IPS-18a (cell line): ENCODE results near the gene PPP1R14D.

Source experiments
- H3K27ac ChIP-seq: one replicate; pipeline ENCODE4 v1.5.1; 2013; ENCODE audit warnings: low read length
- H3K27me3 ChIP-seq: one replicate; pipeline ENCODE4 v1.6.1; 2013; ENCODE audit warnings: mild to moderate bottlenecking, low read length; ENCODE audit not compliant: control insufficient read depth, insufficient read depth
- H3K36me3 ChIP-seq: one replicate; pipeline ENCODE4 v1.6.1; 2013; ENCODE audit warnings: low read depth, low read length; ENCODE audit not compliant: control insufficient read depth
- H3K4me1 ChIP-seq: one replicate; pipeline ENCODE4 v1.6.1; 2013; ENCODE audit warnings: low read depth, low read length; ENCODE audit not compliant: control insufficient read depth
- H3K4me3 ChIP-seq: one replicate; pipeline ENCODE4 v1.5.1; 2013; ENCODE audit warnings: low read length
- H3K9ac ChIP-seq: one replicate; pipeline ENCODE4 v1.6.1; 2013; ENCODE audit warnings: mild to moderate bottlenecking, low read length, moderate library complexity
- H3K9me3 ChIP-seq: one replicate; pipeline ENCODE4 v1.6.1; 2013; ENCODE audit warnings: low read depth, low read length; ENCODE audit not compliant: control insufficient read depth

The PPP1R14D gene

DNA sequence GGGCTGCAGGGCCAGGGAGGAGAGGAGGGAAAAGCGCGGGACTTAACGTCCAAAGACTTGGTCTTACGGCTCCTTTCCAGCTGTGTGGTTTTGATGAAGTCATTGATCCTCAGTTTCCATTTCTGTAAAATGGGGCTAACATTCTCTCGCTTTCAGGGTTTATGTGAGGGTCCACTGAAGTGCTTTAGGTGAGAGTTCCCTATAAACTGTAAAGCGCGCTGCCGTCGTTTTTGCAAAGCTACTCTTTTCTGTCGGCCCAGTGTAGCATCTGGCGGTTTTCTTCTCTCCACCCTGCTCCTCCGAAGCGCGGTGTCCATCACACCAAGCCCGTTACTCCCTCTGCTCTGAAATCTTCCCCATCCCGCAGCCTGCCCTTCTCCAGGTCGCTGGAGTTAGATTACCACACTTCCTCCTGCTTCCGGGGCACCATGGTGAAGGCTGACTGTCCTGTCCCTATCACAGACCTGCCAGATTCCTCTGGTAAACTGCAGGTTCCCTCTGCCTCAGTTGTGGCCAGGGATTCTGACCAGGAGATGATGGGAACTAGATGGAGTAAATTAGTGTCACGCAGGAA, 20.5 kb downstream of the PPP1R14D start:
- Histone ChIP-seq H3K9ac (peak overlapping the region; percentile 18), H3K27ac (no peak overlapping the region), H3K4me3 (peak overlapping the region; percentile 93)

DNA sequence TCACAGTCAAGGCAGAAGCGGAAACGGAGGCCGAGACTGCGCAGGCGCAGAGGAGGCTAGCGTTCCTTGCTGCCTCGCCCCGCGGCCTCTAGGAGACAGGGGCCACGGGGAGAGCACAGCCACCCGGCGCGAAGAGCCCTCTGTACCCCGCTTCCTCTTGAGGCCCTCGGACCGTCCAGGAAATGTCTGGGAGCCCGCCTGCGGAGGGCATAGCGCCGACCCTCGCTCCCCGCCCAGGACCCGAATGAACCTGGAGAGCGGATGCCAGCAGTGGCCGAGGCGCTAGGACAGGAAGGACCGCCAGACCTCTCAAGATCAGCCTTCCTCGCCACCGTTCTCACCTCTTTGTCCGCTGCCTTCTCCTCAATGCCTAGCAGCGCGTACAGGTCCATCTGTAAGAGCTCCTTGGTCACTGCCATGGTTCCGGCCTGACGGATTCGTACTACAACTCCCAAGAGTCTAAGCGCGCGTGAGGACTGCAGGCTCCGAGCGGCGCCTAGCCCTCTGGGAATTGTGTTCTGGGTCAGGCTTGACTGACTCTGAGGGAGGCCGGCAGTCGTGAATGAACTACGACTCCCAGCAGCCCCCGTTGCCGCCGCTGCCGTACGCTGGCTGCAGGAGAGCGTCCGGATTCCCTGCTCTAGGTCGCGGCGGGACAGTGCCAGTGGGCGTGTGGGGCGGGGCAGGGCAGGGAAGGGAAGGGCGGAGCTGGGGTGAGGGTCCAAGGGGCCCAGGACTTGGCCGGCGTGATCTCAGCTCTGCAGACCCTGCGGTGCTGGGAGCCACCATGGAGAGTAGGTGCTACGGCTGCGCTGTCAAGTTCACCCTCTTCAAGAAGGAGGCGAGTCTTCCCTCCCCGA, 21.2 kb downstream of the PPP1R14D start, which contains the start of the genes DNAJC17 and ZFYVE19:
DNAJC17 (minus strand) TSS at position 446 of the 860 bp plus-strand sequence; CDS start at position 419, 27 bp downstream.
ZFYVE19 (plus strand) TSS at position 62 of the 860 bp plus-strand sequence; CDS start at position 563, 501 bp downstream.
- Histone ChIP-seq H3K4me1 (peaks cover 4% of the 10 kb centered on the region), H3K9me3 (no peaks in the 10 kb centered on the region), H3K27me3 (no peaks in the 10 kb centered on the region), H3K4me3 (peak within 1 kb of the TSS; percentile 93), H3K9ac (peak within 1 kb of the TSS; percentile 71), H3K27ac (no peak within 1 kb of the TSS), H3K36me3 (peaks cover 2% of the 10 kb centered on the region)

More for the DNA sequence above, 20.5 kb downstream of the PPP1R14D start:
- Histone ChIP-seq H3K9me3 (no peaks in the 10 kb centered on the region), H3K4me1 (peaks cover 4% of the 10 kb centered on the region), H3K36me3 (peaks cover 2% of the 10 kb centered on the region), H3K27me3 (no peaks in the 10 kb centered on the region)

DNA sequence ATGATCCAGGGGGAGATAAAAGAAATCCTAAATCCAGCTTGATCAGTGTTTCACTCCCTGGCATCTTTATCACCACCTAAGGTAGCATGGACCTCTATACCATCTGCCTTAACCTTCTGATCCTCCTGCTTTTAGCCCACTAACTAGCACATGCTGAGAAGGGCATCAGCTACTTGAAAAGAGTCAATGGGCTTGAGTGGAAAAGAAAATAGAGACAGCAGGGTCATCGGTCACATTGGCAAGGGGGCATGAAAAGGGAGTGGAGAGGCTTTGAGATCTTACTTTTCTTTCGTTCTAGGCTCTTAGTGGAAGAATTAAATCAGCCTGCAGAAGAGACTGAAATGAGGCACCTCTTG, 21.9 kb downstream of the PPP1R14D start:
- Histone ChIP-seq H3K36me3 (peaks cover 2% of the 10 kb centered on the region), H3K4me3 (peak overlapping the region; percentile 93), H3K4me1 (peaks cover 4% of the 10 kb centered on the region), H3K9me3 (no peaks in the 10 kb centered on the region), H3K27me3 (no peaks in the 10 kb centered on the region), H3K9ac (peak overlapping the region; percentile 71), H3K27ac (no peak overlapping the region)

DNA sequence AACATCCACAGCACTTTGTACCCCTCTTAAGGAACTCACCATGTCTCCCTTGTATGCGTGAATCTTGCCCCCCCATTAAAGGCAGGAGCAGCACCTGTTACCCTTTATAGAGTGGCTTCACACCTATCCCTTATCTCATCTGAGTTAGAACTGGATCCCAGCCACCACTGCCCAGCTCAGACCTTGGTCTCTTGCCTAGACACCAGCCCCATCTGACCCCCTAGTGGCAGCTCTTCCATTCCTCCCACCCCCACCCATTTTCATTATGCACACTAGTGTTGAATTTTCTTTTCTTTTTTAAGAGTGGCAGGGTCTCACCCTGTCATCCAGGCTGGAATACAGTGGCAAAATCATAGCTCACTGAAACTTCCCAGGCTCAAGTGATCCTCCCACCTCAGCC, 24.8 kb downstream of the PPP1R14D start:
- Histone ChIP-seq H3K9me3 (no peaks in the 10 kb centered on the region), H3K36me3 (no peaks in the 10 kb centered on the region), H3K4me1 (peaks cover 12% of the 10 kb centered on the region), H3K27me3 (no peaks in the 10 kb centered on the region), H3K9ac (no peak overlapping the region), H3K4me3 (no peak overlapping the region), H3K27ac (no peak overlapping the region)

DNA sequence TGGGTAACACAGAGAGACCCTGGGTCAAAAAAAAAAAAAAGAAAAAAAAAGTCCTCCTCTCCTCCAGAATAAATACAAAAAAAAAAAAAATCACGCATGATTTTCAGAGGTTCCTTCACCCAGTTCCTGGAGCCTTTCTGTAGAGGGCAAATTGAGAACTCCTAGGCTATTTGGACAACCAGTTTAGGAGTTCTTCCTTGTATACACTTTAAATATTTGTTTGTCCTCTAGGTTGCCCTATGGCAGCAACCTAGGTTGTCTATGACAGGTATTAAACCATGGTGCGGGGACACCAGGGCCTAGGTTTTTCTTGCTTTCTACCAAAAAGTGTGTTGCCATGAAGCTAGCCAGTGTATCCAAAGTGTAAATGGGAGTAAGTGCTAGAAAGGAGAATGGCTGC, 25.4 kb downstream of the PPP1R14D start:
- no peaks in the 10 kb centered on the region for H3K36me3 ChIP-seq
- H3K27ac ChIP-seq: no peak overlapping the region
- no peak overlapping the region for H3K4me3 ChIP-seq
- no peaks in the 10 kb centered on the region for H3K9me3 ChIP-seq
- peaks cover 18% of the 10 kb centered on the region for H3K4me1 ChIP-seq
- H3K27me3 ChIP-seq: no peaks in the 10 kb centered on the region
- H3K9ac ChIP-seq: no peak overlapping the region

DNA sequence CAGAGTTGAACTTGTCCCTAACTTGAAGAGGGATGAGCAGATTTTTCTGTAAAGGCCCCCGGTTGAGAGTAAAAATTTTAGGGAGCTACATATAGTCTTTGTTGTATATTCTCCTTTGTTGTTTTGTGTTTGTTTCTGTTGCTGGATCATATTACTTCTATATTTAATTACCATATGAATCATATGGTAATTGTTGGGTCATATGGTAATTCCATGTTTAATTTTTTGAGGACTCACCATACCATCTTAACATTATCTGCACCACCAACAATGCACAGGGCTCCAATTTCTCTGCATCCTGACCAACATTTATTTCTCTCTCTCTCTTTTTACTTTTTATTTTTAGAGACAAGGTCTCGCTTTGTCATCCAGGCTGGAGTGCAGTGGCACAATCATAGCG, 29.0 kb downstream of the PPP1R14D start:
- Histone ChIP-seq H3K9me3 (no peaks in the 10 kb centered on the region), H3K36me3 (no peaks in the 10 kb centered on the region), H3K9ac (no peak overlapping the region), H3K27me3 (no peaks in the 10 kb centered on the region), H3K4me3 (no peak overlapping the region), H3K27ac (no peak overlapping the region), H3K4me1 (peaks cover 22% of the 10 kb centered on the region)

DNA sequence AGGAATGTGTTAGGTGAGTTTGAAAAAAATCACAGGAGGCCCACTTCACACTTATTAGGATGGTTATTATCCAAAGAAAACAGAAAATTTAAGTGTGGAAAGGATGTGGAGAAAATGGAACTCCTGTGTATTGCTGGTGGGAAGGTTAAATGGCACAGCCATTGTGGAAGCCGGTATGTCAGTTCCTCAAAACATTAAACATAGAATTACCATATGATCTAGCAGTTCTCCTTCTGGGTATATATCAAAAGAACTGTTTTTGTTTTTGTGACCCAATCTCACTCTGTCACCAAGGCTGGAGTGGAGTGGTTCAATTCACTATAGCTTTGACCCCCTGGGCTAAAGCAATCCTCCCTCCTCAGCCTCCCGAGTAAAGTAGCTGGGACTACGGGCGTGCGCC, 32.0 kb downstream of the PPP1R14D start:
- H3K27me3 ChIP-seq: no peaks in the 10 kb centered on the region
- H3K9me3 ChIP-seq: no peaks in the 10 kb centered on the region

DNA sequence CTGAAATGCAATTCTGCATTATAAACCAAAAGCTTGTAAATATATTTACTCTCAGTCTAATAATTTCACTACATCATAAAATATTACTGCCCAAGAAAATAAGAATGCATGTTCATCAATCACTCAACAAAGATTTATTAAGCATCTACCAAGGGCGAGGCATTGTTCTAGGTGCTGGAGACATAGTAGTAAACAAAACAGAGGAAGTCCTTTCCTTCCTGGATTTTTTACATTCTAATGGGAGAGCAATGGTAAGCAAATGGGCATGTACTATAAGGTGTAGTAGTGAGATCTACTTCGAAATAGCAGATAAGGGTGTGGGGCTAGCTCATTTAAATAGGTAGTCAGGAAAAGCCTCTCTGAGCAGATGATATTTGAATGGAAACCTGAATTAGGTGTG, 32.5 kb downstream of the PPP1R14D start:
- no peaks in the 10 kb centered on the region for H3K36me3 ChIP-seq
- no peaks in the 10 kb centered on the region for H3K9me3 ChIP-seq
- peaks cover 22% of the 10 kb centered on the region for H3K4me1 ChIP-seq
- no peak overlapping the region for H3K9ac ChIP-seq
- no peaks in the 10 kb centered on the region for H3K27me3 ChIP-seq
- H3K4me3 ChIP-seq: no peak overlapping the region
- H3K27ac ChIP-seq: no peak overlapping the region

More for the DNA sequence above, 32.0 kb downstream of the PPP1R14D start:
- Histone ChIP-seq H3K4me3 (no peak overlapping the region), H3K27ac (no peak overlapping the region), H3K9ac (no peak overlapping the region), H3K4me1 (peaks cover 22% of the 10 kb centered on the region), H3K36me3 (no peaks in the 10 kb centered on the region)

DNA sequence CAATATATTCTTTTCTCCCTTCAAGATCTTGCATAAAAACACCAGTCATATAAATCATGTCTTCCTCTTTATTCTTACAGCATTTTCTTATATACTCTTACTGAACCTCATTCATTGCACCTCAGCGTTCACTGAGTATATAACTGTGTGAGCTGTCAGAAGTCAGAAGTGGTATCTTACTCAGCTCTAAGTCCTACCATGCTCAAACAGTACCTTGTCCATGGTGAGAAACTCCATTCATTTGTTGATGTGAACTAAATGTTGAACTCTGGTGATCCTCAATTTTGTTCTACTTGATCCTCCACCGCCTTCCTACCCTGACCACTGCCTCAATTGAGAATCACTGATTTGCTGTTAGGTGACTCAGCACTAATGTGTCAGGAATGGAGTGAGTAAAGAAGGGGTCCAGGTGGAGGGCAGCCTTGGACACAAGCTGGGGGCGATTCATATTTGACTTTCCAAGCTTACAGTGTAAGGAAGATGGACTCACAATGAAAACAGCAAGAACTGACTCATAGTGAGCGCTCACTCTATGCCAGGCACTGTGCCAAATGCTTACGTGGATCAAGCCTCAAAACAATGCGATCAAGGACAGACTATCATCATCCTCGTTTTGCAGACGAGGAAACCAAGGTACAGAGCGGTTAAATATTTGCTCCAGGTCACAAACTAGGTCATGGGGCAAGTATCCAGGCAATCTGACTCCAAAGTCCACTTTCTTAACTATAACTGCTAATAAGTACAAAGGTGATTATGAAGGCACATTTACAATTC, 35.1 kb downstream of the PPP1R14D start:
- Histone ChIP-seq H3K27ac (no peak overlapping the region), H3K4me3 (no peak overlapping the region), H3K9me3 (no peaks in the 10 kb centered on the region), H3K27me3 (no peaks in the 10 kb centered on the region), H3K4me1 (peaks cover 16% of the 10 kb centered on the region), H3K36me3 (no peaks in the 10 kb centered on the region), H3K9ac (no peak overlapping the region)

DNA sequence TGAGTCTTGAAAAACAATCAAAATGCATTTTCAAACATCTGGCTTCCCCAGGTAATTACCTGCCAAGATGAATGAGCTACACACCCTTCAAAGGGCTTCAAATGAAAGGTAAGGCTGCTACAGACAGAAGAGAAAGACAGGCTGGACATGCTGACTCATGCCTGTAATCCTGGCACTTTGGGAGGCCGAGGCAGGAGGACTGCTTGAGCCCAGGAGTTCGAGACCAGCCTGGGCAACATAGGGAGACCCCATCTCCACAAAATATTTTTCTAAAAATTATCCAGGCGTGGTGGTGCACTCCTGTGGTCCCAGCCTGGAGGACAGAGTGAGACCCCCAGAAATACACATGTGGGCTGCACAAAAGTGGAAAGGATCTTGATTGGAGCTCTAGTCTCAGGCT, 36.1 kb downstream of the PPP1R14D start:
- Histone ChIP-seq H3K27ac (no peak overlapping the region), H3K4me3 (no peak overlapping the region), H3K9ac (no peak overlapping the region), H3K4me1 (peaks cover 17% of the 10 kb centered on the region), H3K9me3 (no peaks in the 10 kb centered on the region), H3K27me3 (no peaks in the 10 kb centered on the region), H3K36me3 (no peaks in the 10 kb centered on the region)

DNA sequence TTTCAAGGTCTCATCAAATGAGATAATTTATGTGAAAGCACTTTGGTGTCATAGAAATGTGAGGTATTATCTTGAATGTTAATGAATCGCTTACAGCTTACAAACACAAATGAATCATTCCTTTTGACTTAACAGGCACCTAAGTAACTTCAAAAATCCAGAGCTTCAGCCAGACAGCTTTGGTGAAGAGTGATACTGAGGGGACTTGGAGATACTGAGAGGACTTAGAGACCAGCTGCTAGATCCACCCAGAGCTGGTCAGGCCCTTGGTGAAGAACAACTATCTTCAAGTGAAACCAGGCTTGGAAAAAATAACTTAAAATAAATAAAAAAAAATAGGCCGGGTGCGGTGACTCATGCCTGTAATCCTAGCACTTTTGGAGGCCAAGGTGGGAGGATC, 37.8 kb downstream of the PPP1R14D start:
- no peak overlapping the region for H3K9ac ChIP-seq
- H3K27ac ChIP-seq: no peak overlapping the region

More for the DNA sequence above, 37.8 kb downstream of the PPP1R14D start:
- no peaks in the 10 kb centered on the region for H3K36me3 ChIP-seq
- peaks cover 20% of the 10 kb centered on the region for H3K4me1 ChIP-seq
- H3K9me3 ChIP-seq: no peaks in the 10 kb centered on the region
- no peak overlapping the region for H3K4me3 ChIP-seq
- no peaks in the 10 kb centered on the region for H3K27me3 ChIP-seq
